ENCODE data around the gene NTM. TPM values are rescaled to one million over a fixed set of nuclear protein-coding genes. Genes with fewer than 3 reads are reported as not detected.

Gene NTM
- total RNA-seq, 1 experiment from 2014 or later: 9.9 TPM

GRCh38 chr11:132122735-132123134 is 752.3 kb downstream of the NTM start:
- no peak overlapping the region for H3T11ph ChIP-seq (ENCODE audit: low read length)
- no peak for DNase-seq
- no peak overlapping the region for H2AK5ac ChIP-seq (ENCODE audit: insufficient read length, low read length)
- H4K5ac ChIP-seq (ENCODE audit: insufficient read length, low read depth, low read length): no peak overlapping the region
- H3K4ac ChIP-seq (ENCODE audit: low read depth, low read length): no peak overlapping the region
- TF ChIP-seq CTCF (conservative IDR thresholded peaks at IDR 0.05): no peak
- H3K79me2 ChIP-seq (ENCODE audit: insufficient read depth, low read length): peaks cover 3% of the 10 kb centered on the region; the same call in 1 of the 2 replicates
- no peaks in the 10 kb centered on the region for H3K79me1 ChIP-seq (ENCODE audit: insufficient read depth, low read depth, low read length, poor library complexity, severe bottlenecking)
- H2BK20ac ChIP-seq (ENCODE audit: low read depth, low read length, poor library complexity, severe bottlenecking): no peak overlapping the region
- H3K4me2 ChIP-seq (ENCODE audit: insufficient read depth, insufficient read length, low read length): no peak overlapping the region
- no peak overlapping the region for H2BK120ac ChIP-seq (ENCODE audit: low read depth, low read length, poor library complexity, severe bottlenecking)
- H3K4me1 Mint-ChIP-seq: peaks cover 44 to 53% of the 10 kb centered on the region in 2 experiments
- no peaks in the 10 kb centered on the region for H3K36me3 Mint-ChIP-seq (ENCODE audit: insufficient read depth in 1 of 3, low read depth in 3 of 3)
- no peak overlapping the region for H3K4me3 Mint-ChIP-seq
- no peak overlapping the region for H2BK12ac ChIP-seq (ENCODE audit: insufficient read length, low read depth, low read length)
- H3K9me3 ChIP-seq (ENCODE audit: control insufficient read depth, low read depth, low read length): no peaks in the 10 kb centered on the region
- no peaks in the 10 kb centered on the region for H3K9me3 Mint-ChIP-seq
- H4K20me1 ChIP-seq (ENCODE audit: control insufficient read depth, insufficient read depth, insufficient read length): no peaks in the 10 kb centered on the region
- no peak overlapping the region for H4K91ac ChIP-seq (ENCODE audit: insufficient read length, low read depth, low read length)
- H3K23ac ChIP-seq (ENCODE audit: insufficient read length, low read depth, low read length): no peak overlapping the region
- no peak overlapping the region for H3K9ac ChIP-seq (ENCODE audit: extremely low read depth, insufficient read length, low read length)
- peak overlapping the region; percentile 33; the same call in 1 of the 2 replicates for H3K14ac ChIP-seq (ENCODE audit: insufficient read depth, low read length)
- WGBS (ENCODE audit: extremely low coverage, insufficient read length, low lambda C conversion rate): no CpG with 5 or more reads among the region's 4 CpGs
- no peaks in the 10 kb centered on the region for H3K27me3 ChIP-seq (ENCODE audit: insufficient read depth, low read length)
- no peak overlapping the region for H2BK5ac ChIP-seq (ENCODE audit: insufficient read length, low read length)
- H3K27me3 Mint-ChIP-seq (ENCODE audit: low read depth): no peaks in the 10 kb centered on the region; the same call in none of the 2 replicates
- H4K8ac ChIP-seq (replicated peaks; ENCODE audit: insufficient read length, low read depth, low read length): no peak overlapping the region
- no peak overlapping the region for H3K56ac ChIP-seq (ENCODE audit: insufficient read length, low read depth, low read length)
- no peak overlapping the region for H3K18ac ChIP-seq (ENCODE audit: insufficient read length, low read depth, low read length)
- H2BK15ac ChIP-seq (ENCODE audit: low read depth, low read length): no peak overlapping the region
- peaks cover 16% of the 10 kb centered on the region; the same call in 1 of the 2 replicates for H3K4me1 ChIP-seq (ENCODE audit: insufficient read depth, low read length)
- H3K27ac ChIP-seq (ENCODE audit: insufficient read length, low read depth, low read length): no peak overlapping the region
- no peak overlapping the region for H2AFZ ChIP-seq (ENCODE audit: low read length)
- H3K27ac Mint-ChIP-seq: no peak overlapping the region; a peak in 1 of 7 replicates
- no peaks in the 10 kb centered on the region for H3K23me2 ChIP-seq (ENCODE audit: insufficient read length, low read depth, low read length, poor library complexity, severe bottlenecking)
